H1 (cell line): ENCODE data around the gene OLFML2B.

Experiments used
- ATF3 ChIP-seq: IDR thresholded peaks from 2 replicates; pipeline ENCODE4 v1.6.1; 2011; ENCODE audit warnings: low read depth, mild to moderate bottlenecking, low read length; ENCODE audit not compliant: insufficient read depth
- BCL11A ChIP-seq, 2 experiments: IDR thresholded peaks; one replicate each; pipeline ENCODE4 v1.6.1; 2011; ENCODE audit warnings: low read depth in 2 of 2, low read length in 2 of 2, mild to moderate bottlenecking in 2 of 2
- CBX5 ChIP-seq: fragments of 300-800, 300-1000 bp; sonication (generic); IDR thresholded peaks from 2 replicates; pipeline ENCODE4 v1.7.1; 2016; ENCODE audit warnings: antibody characterized with exemption, low read length, low read depth
- CEBPB ChIP-seq: IDR thresholded peaks from 2 replicates; pipeline ENCODE4 v1.6.1; 2012; ENCODE audit warnings: low read depth, low read length
- CTCF ChIP-seq, 3 experiments: IDR thresholded peaks; 1 replicate in 2 of 3; 2 replicates in 1 of 3; pipeline versions ENCODE4 v1.5.1 to v1.6.1; 2011; ENCODE audit warnings: low read length in 3 of 3, mild to moderate bottlenecking in 3 of 3, inconsistent platforms in 2 of 3, low read depth in 1 of 3, moderate library complexity in 1 of 3; ENCODE audit not compliant: insufficient read depth in 1 of 3; ENCODE audit errors: control extremely low read depth in 1 of 3
- GTF2F1 ChIP-seq: IDR thresholded peaks from 2 replicates; pipeline ENCODE4 v1.6.1; 2012; ENCODE audit warnings: low read depth, low read length, improper control_type of control experiment, borderline replicate concordance
- POLR2A ChIP-seq, 2 experiments: IDR thresholded peaks; 1 replicate in 1 of 2; 2 replicates in 1 of 2; pipeline ENCODE4 v1.6.1; 2011; ENCODE audit warnings: low read depth in 2 of 2, low read length in 2 of 2, mild to moderate bottlenecking in 2 of 2; ENCODE audit errors: control extremely low read depth in 1 of 2
- POLR2AphosphoS5 ChIP-seq: IDR thresholded peaks from 2 replicates; pipeline ENCODE4 v1.6.1; 2011; ENCODE audit warnings: low read depth, low read length
- RAD21 ChIP-seq, 2 experiments: IDR thresholded peaks in 1 of 2; conservative IDR thresholded peaks in 1 of 2; 2 replicates each; pipeline ENCODE4 v1.6.1; 2011; ENCODE audit warnings: low read depth in 2 of 2, low read length in 2 of 2, improper control_type of control experiment in 1 of 2, inconsistent platforms in 1 of 2, mild to moderate bottlenecking in 1 of 2, moderate library complexity in 1 of 2
- RFX5 ChIP-seq: IDR thresholded peaks from 2 replicates; pipeline ENCODE4 v1.6.1; 2011; ENCODE audit warnings: low read depth, low read length, improper control_type of control experiment, borderline replicate concordance
- SP1 ChIP-seq: IDR thresholded peaks from 2 replicates; pipeline ENCODE4 v1.6.1; 2011; ENCODE audit warnings: low read depth, low read length
- SUZ12 ChIP-seq: fragments of 200-600 bp; sonication (generic); IDR thresholded peaks from 2 replicates; pipeline ENCODE4 v1.6.1; 2012; ENCODE audit warnings: mild to moderate bottlenecking, inconsistent platforms, low read length, moderate library complexity, mixed read lengths
- TAF1 ChIP-seq: IDR thresholded peaks from 2 replicates; pipeline ENCODE4 v1.6.1; 2011; ENCODE audit warnings: mild to moderate bottlenecking, low read depth, low read length
- ZNF274 ChIP-seq: IDR thresholded peaks from 2 replicates; pipeline ENCODE4 v1.7.0; 2012; ENCODE audit warnings: low read length, borderline replicate concordance; ENCODE audit errors: extremely low read depth

DNA sequence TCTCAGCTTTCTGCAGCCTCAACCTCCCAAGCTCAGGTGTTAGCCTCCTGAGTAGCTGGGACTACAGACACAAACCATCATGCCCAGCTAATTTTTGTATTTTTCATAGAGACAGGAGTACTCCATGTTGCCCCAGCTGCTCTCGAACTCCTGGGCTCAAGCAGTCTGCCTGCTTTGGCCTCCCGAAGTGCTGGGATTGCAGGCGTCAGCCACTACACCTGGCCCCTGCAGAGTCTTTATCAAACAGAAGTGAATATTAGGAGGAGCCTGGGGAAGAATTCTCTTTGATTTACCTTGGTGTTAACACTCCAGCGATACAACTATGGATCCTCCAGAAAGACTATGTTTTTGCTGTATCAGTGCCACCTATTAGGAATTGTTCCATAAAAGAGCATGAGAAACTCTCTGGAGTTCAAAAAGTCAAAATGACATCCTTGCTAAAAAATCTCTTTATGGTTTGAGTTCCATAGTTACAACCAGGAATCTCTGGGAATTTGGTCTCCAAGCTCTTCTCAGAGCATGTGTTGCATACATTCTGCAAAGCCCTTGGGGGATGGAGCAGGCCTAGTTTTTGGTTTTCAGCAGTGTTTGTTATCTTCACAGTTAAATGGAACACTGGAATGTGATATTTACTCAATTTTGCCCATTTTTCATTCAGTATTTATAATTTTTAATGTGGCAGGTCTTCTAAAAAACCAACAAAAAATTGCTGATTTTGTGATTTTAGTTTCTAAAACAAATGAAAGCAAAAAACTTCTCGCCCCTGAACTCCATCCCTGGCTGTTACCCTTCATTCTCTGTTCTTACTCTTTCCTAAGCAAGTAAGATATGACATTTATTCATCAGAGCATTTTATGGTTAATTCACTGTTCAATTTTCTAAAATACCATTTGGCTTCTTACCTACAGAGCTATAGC, 77.3 kb downstream of the OLFML2B start:
- TF ChIP-seq CTCF (IDR thresholded peaks at IDR 0.05; ENCODE audit: control extremely low read depth in 1 of 3, insufficient read depth in 1 of 3, low read depth in 1 of 3, low read length in 3 of 3) (no peak), ZNF274 (no peak), POLR2A (IDR thresholded peaks at IDR 0.05; ENCODE audit: control extremely low read depth in 1 of 2, low read depth in 2 of 2, low read length in 2 of 2) (no peak), POLR2AphosphoS5 (no peak), SUZ12 (no peak), RFX5 (no peak), TAF1 (no peak), CBX5 (no peak), BCL11A (IDR thresholded peaks at IDR 0.05; ENCODE audit: low read depth in 2 of 2, low read length in 2 of 2) (no peak), ATF3 (no peak), GTF2F1 (no peak), SP1 (no peak), CEBPB (no peak), RAD21 (IDR thresholded peaks at IDR 0.05 in 1 of 2, conservative IDR thresholded peaks at IDR 0.05 in 1 of 2; ENCODE audit: low read depth in 2 of 2, low read length in 2 of 2) (no peak)
